K562 (cell line): ENCODE results near the gene EPHB3.

Experiments
- XRCC4 ChIP-seq: IDR thresholded peaks from one replicate; pipeline ENCODE4 v1.6.1; 2011; ENCODE audit not compliant: insufficient read depth, insufficient read length; ENCODE audit errors: extremely low read depth
- ZNF3 ChIP-seq: fragments of 250-450 bp; sonication (Bioruptor Pico); IDR thresholded peaks from 2 replicates; pipeline ENCODE4 v1.5.0; 2021; ENCODE audit warnings: mild to moderate bottlenecking, moderate library complexity
- TF ChIP-seq, protein P1 (sequence below), 3 experiments: IDR thresholded peaks in 2 of 3; conservative IDR thresholded peaks in 1 of 3; 2 replicates each; pipeline ENCODE4 v1.5.1; 2011 to 2012; ENCODE audit warnings: low read length in 3 of 3, mild to moderate bottlenecking in 3 of 3, control low read depth in 2 of 3, improper control_type of control experiment in 1 of 3, inconsistent platforms in 1 of 3, low read depth in 1 of 3, mixed read lengths in 1 of 3, moderate library complexity in 1 of 3; ENCODE audit not compliant: insufficient read depth in 2 of 3
- TF ChIP-seq, protein P2 (sequence below): fragments of 450-650 bp; IDR thresholded peaks from 2 replicates; pipeline ENCODE4 v1.6.1; 2016

DNA sequence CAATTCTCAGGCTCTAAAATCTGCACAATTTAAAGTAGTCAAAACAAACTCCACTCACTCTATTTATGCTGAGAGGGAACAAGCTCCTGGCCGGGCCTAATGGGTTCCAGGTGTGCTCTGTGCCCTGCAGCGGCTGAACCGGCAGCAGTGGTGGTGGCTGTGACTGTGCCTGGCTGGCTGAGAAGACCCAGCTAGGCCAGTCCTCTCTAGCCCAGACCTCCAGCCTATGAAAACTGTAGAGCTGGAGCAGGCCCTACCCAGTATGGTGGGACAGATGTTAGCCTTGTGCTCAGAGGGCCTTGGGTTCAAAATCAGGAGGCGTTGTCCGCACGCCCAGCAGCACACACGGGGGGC lies 37.0 kb downstream of the EPHB3 start:
- TF ChIP-seq, protein P1, sequence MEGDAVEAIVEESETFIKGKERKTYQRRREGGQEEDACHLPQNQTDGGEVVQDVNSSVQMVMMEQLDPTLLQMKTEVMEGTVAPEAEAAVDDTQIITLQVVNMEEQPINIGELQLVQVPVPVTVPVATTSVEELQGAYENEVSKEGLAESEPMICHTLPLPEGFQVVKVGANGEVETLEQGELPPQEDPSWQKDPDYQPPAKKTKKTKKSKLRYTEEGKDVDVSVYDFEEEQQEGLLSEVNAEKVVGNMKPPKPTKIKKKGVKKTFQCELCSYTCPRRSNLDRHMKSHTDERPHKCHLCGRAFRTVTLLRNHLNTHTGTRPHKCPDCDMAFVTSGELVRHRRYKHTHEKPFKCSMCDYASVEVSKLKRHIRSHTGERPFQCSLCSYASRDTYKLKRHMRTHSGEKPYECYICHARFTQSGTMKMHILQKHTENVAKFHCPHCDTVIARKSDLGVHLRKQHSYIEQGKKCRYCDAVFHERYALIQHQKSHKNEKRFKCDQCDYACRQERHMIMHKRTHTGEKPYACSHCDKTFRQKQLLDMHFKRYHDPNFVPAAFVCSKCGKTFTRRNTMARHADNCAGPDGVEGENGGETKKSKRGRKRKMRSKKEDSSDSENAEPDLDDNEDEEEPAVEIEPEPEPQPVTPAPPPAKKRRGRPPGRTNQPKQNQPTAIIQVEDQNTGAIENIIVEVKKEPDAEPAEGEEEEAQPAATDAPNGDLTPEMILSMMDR (IDR thresholded peaks at IDR 0.05 in 2 of 3, conservative IDR thresholded peaks at IDR 0.05 in 1 of 3; ENCODE audit: insufficient read depth in 2 of 3, low read depth in 1 of 3, low read length in 3 of 3), result no peak
- TF ChIP-seq XRCC4 (no peak), ZNF3 (no peak)
- TF ChIP-seq, protein P2, sequence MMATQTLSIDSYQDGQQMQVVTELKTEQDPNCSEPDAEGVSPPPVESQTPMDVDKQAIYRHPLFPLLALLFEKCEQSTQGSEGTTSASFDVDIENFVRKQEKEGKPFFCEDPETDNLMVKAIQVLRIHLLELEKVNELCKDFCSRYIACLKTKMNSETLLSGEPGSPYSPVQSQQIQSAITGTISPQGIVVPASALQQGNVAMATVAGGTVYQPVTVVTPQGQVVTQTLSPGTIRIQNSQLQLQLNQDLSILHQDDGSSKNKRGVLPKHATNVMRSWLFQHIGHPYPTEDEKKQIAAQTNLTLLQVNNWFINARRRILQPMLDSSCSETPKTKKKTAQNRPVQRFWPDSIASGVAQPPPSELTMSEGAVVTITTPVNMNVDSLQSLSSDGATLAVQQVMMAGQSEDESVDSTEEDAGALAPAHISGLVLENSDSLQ, result no peak
